CD4-positive, alpha-beta T cell treated with Interleukin-1 beta for 1 hour (primary cell): ENCODE results near the gene TMOD3.
A peak's percentile ranks its signal among the peaks of the same experiment; 100 is the strongest.
"Not testable (repeated sequence)": the region's sequence is repeated elsewhere in the genome, so short reads cannot be mapped to it uniquely, and the experiment has no call there.

Experiments used
- DNase-seq, 2 donors: peaks; one replicate each; pipeline ENCODE4 v3.0.0-alpha.2; 2020 to 2022

Gene TMOD3

GRCh38 chr15:51829376-51830275, at the start of gene TMOD3:
TMOD3 (plus strand) TSS chr15:51829653; CDS start chr15:51862885, 33,232 bp downstream.
- peak; percentile 91 to 92 for DNase-seq

GRCh38 chr15:51780636-51781035, 48.8 kb upstream of the TMOD3 start:
- no peak for DNase-seq

GRCh38 chr15:51781506-51781905, 47.9 kb upstream of the TMOD3 start:
- DNase-seq, result no peak

- no peak for DNase-seq
Measured at GRCh38 chr15:51782357-51782896, 47.0 kb upstream of the TMOD3 start.

- no peak for DNase-seq
Measured at GRCh38 chr15:51783967-51784366, 45.5 kb upstream of the TMOD3 start.

- DNase-seq, result not testable (repeated sequence)
Measured at GRCh38 chr15:51787130-51787529, 42.3 kb upstream of the TMOD3 start.

- DNase-seq, result not testable (repeated sequence)
Measured at GRCh38 chr15:51792474-51792873, 37.0 kb upstream of the TMOD3 start.

GRCh38 chr15:51793521-51794305, 35.7 kb upstream of the TMOD3 start:
- no peak for DNase-seq

- DNase-seq, result no peak
Measured at GRCh38 chr15:51796847-51797401, 32.5 kb upstream of the TMOD3 start.

GRCh38 chr15:51798281-51798680, 31.2 kb upstream of the TMOD3 start:
- DNase-seq, result no peak

GRCh38 chr15:51799282-51800252, 29.9 kb upstream of the TMOD3 start:
- no peak for DNase-seq

- DNase-seq, result no peak
Measured at GRCh38 chr15:51801391-51801835, 28.0 kb upstream of the TMOD3 start.

GRCh38 chr15:51802593-51802992, 26.9 kb upstream of the TMOD3 start:
- no peak for DNase-seq

GRCh38 chr15:51803965-51804364, 25.5 kb upstream of the TMOD3 start:
- no peak for DNase-seq

GRCh38 chr15:51806123-51806522, 23.3 kb upstream of the TMOD3 start:
- no peak for DNase-seq

GRCh38 chr15:51809457-51809856, 20.0 kb upstream of the TMOD3 start:
- no peak for DNase-seq

GRCh38 chr15:51812598-51812997, 16.9 kb upstream of the TMOD3 start:
- DNase-seq, result no peak

GRCh38 chr15:51814606-51815005, 14.8 kb upstream of the TMOD3 start:
- DNase-seq, result no peak

- DNase-seq, result no peak
Measured at GRCh38 chr15:51816611-51817010, 12.8 kb upstream of the TMOD3 start.

GRCh38 chr15:51818150-51818549, 11.3 kb upstream of the TMOD3 start:
- DNase-seq, result no peak

GRCh38 chr15:51825698-51826097, 3.8 kb upstream of the TMOD3 start:
- no peak for DNase-seq
